Measurements from ENCODE around the gene TSEN2.

DNA sequence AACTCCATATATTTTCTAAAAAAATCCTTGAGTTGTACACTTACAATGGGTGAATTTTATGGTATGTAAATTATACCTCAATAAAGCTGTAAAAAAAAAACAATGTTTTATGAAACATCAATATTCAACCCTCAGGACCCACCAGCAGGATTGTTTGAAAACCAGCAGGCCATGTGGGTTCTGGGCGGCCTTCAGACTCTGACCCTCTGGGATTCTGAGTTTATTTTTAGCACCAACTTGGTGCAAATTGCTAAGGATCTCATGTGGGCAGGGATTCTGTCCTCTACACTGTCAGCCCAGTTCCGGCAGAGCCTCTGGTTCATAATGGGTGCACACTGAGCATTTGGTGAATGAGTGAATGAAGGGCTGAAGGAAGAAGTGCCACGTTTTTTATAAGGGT lies 24.2 kb upstream of the TSEN2 start:
- TF ChIP-seq, protein P1, sequence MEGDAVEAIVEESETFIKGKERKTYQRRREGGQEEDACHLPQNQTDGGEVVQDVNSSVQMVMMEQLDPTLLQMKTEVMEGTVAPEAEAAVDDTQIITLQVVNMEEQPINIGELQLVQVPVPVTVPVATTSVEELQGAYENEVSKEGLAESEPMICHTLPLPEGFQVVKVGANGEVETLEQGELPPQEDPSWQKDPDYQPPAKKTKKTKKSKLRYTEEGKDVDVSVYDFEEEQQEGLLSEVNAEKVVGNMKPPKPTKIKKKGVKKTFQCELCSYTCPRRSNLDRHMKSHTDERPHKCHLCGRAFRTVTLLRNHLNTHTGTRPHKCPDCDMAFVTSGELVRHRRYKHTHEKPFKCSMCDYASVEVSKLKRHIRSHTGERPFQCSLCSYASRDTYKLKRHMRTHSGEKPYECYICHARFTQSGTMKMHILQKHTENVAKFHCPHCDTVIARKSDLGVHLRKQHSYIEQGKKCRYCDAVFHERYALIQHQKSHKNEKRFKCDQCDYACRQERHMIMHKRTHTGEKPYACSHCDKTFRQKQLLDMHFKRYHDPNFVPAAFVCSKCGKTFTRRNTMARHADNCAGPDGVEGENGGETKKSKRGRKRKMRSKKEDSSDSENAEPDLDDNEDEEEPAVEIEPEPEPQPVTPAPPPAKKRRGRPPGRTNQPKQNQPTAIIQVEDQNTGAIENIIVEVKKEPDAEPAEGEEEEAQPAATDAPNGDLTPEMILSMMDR (IDR thresholded peaks at IDR 0.05), result no peak
- TF ChIP-seq POLR2A (IDR thresholded peaks at IDR 0.05), result no peak
- no peak for TF ChIP-seq EP300 (IDR thresholded peaks at IDR 0.05)

Measured in tibial nerve (tissue), 4 donors.